HEK293T (cell line): Measurements from ENCODE around the gene SLC35G1.

Source experiments
- CTCF ChIA-PET: fragments of 350-600 bp; formaldehyde crosslinking; extraction: SDS; loops from one replicate; lab custom pipeline; 2021; ENCODE audit warnings: antibody characterized with exemption, inconsistent platforms; lab: Yijun Ruan, JAX
- POLR2A ChIA-PET: fragments of 350-600 bp; formaldehyde crosslinking; extraction: SDS; loops from one replicate; lab custom pipeline; 2020; ENCODE audit warnings: antibody characterized with exemption, inconsistent platforms; lab: Yijun Ruan, JAX
- DNase-seq: peaks from one replicate; pipeline ENCODE4 v3.0.0; 2012; ENCODE audit warnings: mixed read lengths; ENCODE audit errors: extremely low spot score
- ARNT ChIP-seq: fragments of 450-650 bp; IDR thresholded peaks from 2 replicates; pipeline ENCODE4 v1.6.1; 2017; ENCODE audit warnings: mild to moderate bottlenecking
- BHLHE40 ChIP-seq: fragments of 450-650 bp; IDR thresholded peaks from 2 replicates; pipeline ENCODE4 v1.6.1; 2016; ENCODE audit warnings: mild to moderate bottlenecking, moderate library complexity, borderline replicate concordance
- CTBP1 ChIP-seq: fragments of 450-650 bp; IDR thresholded peaks from 2 replicates; pipeline ENCODE4 v1.6.1; 2016; ENCODE audit warnings: borderline replicate concordance
- ELF4 ChIP-seq: fragments of 450-650 bp; IDR thresholded peaks from 2 replicates; pipeline ENCODE4 v1.6.1; 2017; ENCODE audit warnings: antibody characterized with exemption
- FOXA1 ChIP-seq: fragments of 450-650 bp; IDR thresholded peaks from 2 replicates; pipeline ENCODE4 v1.6.1; 2016; ENCODE audit warnings: mild to moderate bottlenecking
- FOXK2 ChIP-seq: fragments of 450-650 bp; IDR thresholded peaks from 2 replicates; pipeline ENCODE4 v1.6.1; 2016; ENCODE audit warnings: mild to moderate bottlenecking
- FOXM1 ChIP-seq: fragments of 450-650 bp; IDR thresholded peaks from 2 replicates; pipeline ENCODE4 v1.6.1; 2017; ENCODE audit warnings: mild to moderate bottlenecking, borderline replicate concordance
- HDGF ChIP-seq: fragments of 450-650 bp; IDR thresholded peaks from 2 replicates; pipeline ENCODE4 v1.6.1; 2017; ENCODE audit warnings: antibody characterized with exemption, borderline replicate concordance
- L3MBTL2 ChIP-seq: fragments of 450-650 bp; conservative IDR thresholded peaks from 2 replicates; pipeline ENCODE4 v1.6.1; 2016; ENCODE audit warnings: mild to moderate bottlenecking
- LEF1 ChIP-seq: fragments of 450-650 bp; IDR thresholded peaks from 2 replicates; pipeline ENCODE4 v1.6.1; 2017; ENCODE audit warnings: mild to moderate bottlenecking, borderline replicate concordance
- NFRKB ChIP-seq: fragments of 450-650 bp; IDR thresholded peaks from 2 replicates; pipeline ENCODE4 v1.6.1; 2016; ENCODE audit warnings: mild to moderate bottlenecking, moderate library complexity
- PKNOX1 ChIP-seq: fragments of 450-650 bp; IDR thresholded peaks from 2 replicates; pipeline ENCODE4 v1.6.1; 2016
- SP1 ChIP-seq: fragments of 450-650 bp; IDR thresholded peaks from 2 replicates; pipeline ENCODE4 v1.6.1; 2017
- SUZ12 ChIP-seq: fragments of 450-650 bp; IDR thresholded peaks from 2 replicates; pipeline ENCODE4 v1.6.1; 2016; ENCODE audit warnings: mild to moderate bottlenecking
- TARDBP ChIP-seq: fragments of 450-650 bp; IDR thresholded peaks from 2 replicates; pipeline ENCODE4 v1.6.1; 2016
- ZNF384 ChIP-seq: fragments of 450-650 bp; IDR thresholded peaks from 2 replicates; pipeline ENCODE4 v1.6.1; 2016

SLC35G1 gene

GRCh38 chr10:93852476-93853095 is 41.2 kb upstream of the SLC35G1 start:
- no peak for DNase-seq
- no peak for TF ChIP-seq NFRKB
- TF ChIP-seq FOXA1, result no peak
- TF ChIP-seq ELF4, result no peak
- TF ChIP-seq BHLHE40, result no peak
- TF ChIP-seq ARNT, result no peak
- TF ChIP-seq SP1, result no peak
- TF ChIP-seq FOXM1, result no peak
- TF ChIP-seq SUZ12, result no peak
- TF ChIP-seq FOXK2, result no peak
- no peak for TF ChIP-seq ZNF384
- TF ChIP-seq LEF1, result no peak
- no peak for TF ChIP-seq CTBP1
- TF ChIP-seq TARDBP, result no peak
- TF ChIP-seq PKNOX1, result no peak
- POLR2A ChIA-PET, result no interaction called here

GRCh38 chr10:93854975-93855374 is 38.8 kb upstream of the SLC35G1 start:
- POLR2A ChIA-PET, result no interaction called here
- no peak for TF ChIP-seq PKNOX1
- TF ChIP-seq SP1, result no peak
- no peak for TF ChIP-seq FOXA1
- TF ChIP-seq ELF4, result no peak
- no peak for TF ChIP-seq ARNT
- TF ChIP-seq CTBP1, result no peak
- no peak for TF ChIP-seq NFRKB
- no peak for TF ChIP-seq ZNF384
- TF ChIP-seq SUZ12, result no peak
- TF ChIP-seq BHLHE40, result no peak
- no peak for TF ChIP-seq HDGF
- no peak for TF ChIP-seq LEF1
- TF ChIP-seq L3MBTL2, result no peak
- TF ChIP-seq FOXM1, result no peak
- no peak for DNase-seq
- CTCF ChIA-PET, result no interaction called here

More at GRCh38 chr10:93852476-93853095, 41.2 kb upstream of the SLC35G1 start:
- CTCF ChIA-PET, result no interaction called here

GRCh38 chr10:93856349-93857145 is 37.2 kb upstream of the SLC35G1 start:
- no peak for DNase-seq
- CTCF ChIA-PET, result no interaction called here
- TF ChIP-seq BHLHE40, result no peak
- POLR2A ChIA-PET, result no interaction called here

- no peak for TF ChIP-seq PKNOX1
- ChIA-PET POLR2A (no interaction called here), CTCF (interaction anchor here (0.6 to 2.4 kb wide), 3 partner anchors 38 to 114 kb away, joined by 3 to 13 read pairs (median 4); no protein-coding TSS in a partner anchor)
- peak; percentile 20 for DNase-seq
Measured at GRCh38 chr10:93859049-93859655, 34.6 kb upstream of the SLC35G1 start.

GRCh38 chr10:93861825-93862224 is 32.0 kb upstream of the SLC35G1 start:
- ChIA-PET CTCF (no interaction called here), POLR2A (no interaction called here)
- TF ChIP-seq ARNT (no peak), FOXK2 (no peak), CTBP1 (no peak)
- no peak for DNase-seq

- CTCF ChIA-PET, result no interaction called here
- no peak for DNase-seq
- no peak for TF ChIP-seq HDGF
- no peak for TF ChIP-seq L3MBTL2
- TF ChIP-seq FOXK2, result no peak
- no peak for TF ChIP-seq SUZ12
- TF ChIP-seq FOXA1, result no peak
- TF ChIP-seq FOXM1, result no peak
- no peak for TF ChIP-seq BHLHE40
- POLR2A ChIA-PET, result no interaction called here
Measured at GRCh38 chr10:93865794-93866425, 27.9 kb upstream of the SLC35G1 start.
